GM21737 (cell line): ENCODE data around the gene RILP.

Source experiments
- ATAC-seq: cut with Tn5 transposase; IDR thresholded peaks from one replicate; pipeline ENCODE4 v1.9.1; 2021; ENCODE audit warnings: mild to moderate bottlenecking, moderate library complexity; ENCODE audit not compliant: unreplicated experiment

The RILP gene

GRCh38 chr17:1629504-1630310 is 20.0 kb downstream of the RILP start:
- peak; percentile 1 for ATAC-seq

GRCh38 chr17:1628856-1629503 is 20.7 kb downstream of the RILP start:
- peak; percentile 47 for ATAC-seq

- peak; percentile 35 for ATAC-seq
These were observed 21.4 kb downstream of the RILP start, which contains the start of gene SLC43A2 for GRCh38 chr17:1627982-1628855. TSS of gene SLC43A2 (minus strand) at chr17:1628834. CDS start at chr17:1627874, 960 bp downstream.

- no peak for ATAC-seq
These were observed 22.3 kb downstream of the RILP start for GRCh38 chr17:1627182-1627981.

GRCh38 chr17:1626333-1626732 is 23.3 kb downstream of the RILP start:
- ATAC-seq, result no peak

GRCh38 chr17:1625581-1625980 is 24.1 kb downstream of the RILP start:
- ATAC-seq, result no peak

- ATAC-seq, result no peak
These were observed 24.6 kb downstream of the RILP start for GRCh38 chr17:1625053-1625452.

GRCh38 chr17:1624650-1625049 is 25.0 kb downstream of the RILP start:
- ATAC-seq, result no peak

GRCh38 chr17:1623057-1623630 is 26.5 kb downstream of the RILP start:
- no peak for ATAC-seq

GRCh38 chr17:1621273-1621954 is 28.3 kb downstream of the RILP start:
- ATAC-seq, result no peak

- ATAC-seq, result no peak
These were observed 29.2 kb downstream of the RILP start for GRCh38 chr17:1620486-1620885.

- no peak for ATAC-seq
These were observed 32.0 kb downstream of the RILP start for GRCh38 chr17:1617620-1618174.

- no peak for ATAC-seq
These were observed 33.6 kb downstream of the RILP start for GRCh38 chr17:1616101-1616500.

GRCh38 chr17:1612400-1612799 is 37.3 kb downstream of the RILP start:
- no peak for ATAC-seq

GRCh38 chr17:1611715-1612114 is 38.0 kb downstream of the RILP start:
- no peak for ATAC-seq

GRCh38 chr17:1608676-1609075 is 41.0 kb downstream of the RILP start:
- no peak for ATAC-seq

- ATAC-seq, result no peak
These were observed 41.7 kb downstream of the RILP start for GRCh38 chr17:1607971-1608320.

GRCh38 chr17:1606352-1606985 is 43.2 kb downstream of the RILP start:
- ATAC-seq, result no peak
